ENCODE data around the gene TLR10.
"Not testable (repeated sequence)": the region's sequence is repeated elsewhere in the genome, so short reads cannot be mapped to it uniquely, and the experiment has no call there.

Gene TLR10

GRCh38 chr4:38782452-38783108 lies at the start of gene TLR10:
Gene TLR10 (minus strand): TSS chr4:38782990. CDS start chr4:38775590, 7,400 bp downstream.
- peak in 1 of 2 donors; percentile 40 for DNase-seq

GRCh38 chr4:38832206-38832605 lies 49.4 kb upstream of the TLR10 start:
- DNase-seq: no peak

- no peak for DNase-seq
Measured at GRCh38 chr4:38831653-38832052, 48.9 kb upstream of the TLR10 start.

- DNase-seq: no peak
Measured at GRCh38 chr4:38829237-38829636, 46.4 kb upstream of the TLR10 start.

GRCh38 chr4:38823766-38824165 lies 41.0 kb upstream of the TLR10 start:
- DNase-seq: no peak

- no peak for DNase-seq
Measured at GRCh38 chr4:38822748-38823303, 40.0 kb upstream of the TLR10 start.

- no peak for DNase-seq
Measured at GRCh38 chr4:38821739-38822138, 38.9 kb upstream of the TLR10 start.

GRCh38 chr4:38820329-38821061 lies 37.7 kb upstream of the TLR10 start:
- DNase-seq: no peak

GRCh38 chr4:38819569-38819968 lies 36.8 kb upstream of the TLR10 start:
- DNase-seq: no peak

- no peak for DNase-seq
Measured at GRCh38 chr4:38818441-38818976, 35.7 kb upstream of the TLR10 start.

- no peak for DNase-seq
Measured at GRCh38 chr4:38815885-38816782, 33.3 kb upstream of the TLR10 start.

GRCh38 chr4:38814386-38814785 lies 31.6 kb upstream of the TLR10 start:
- no peak for DNase-seq

- DNase-seq: no peak
Measured at GRCh38 chr4:38811297-38811696, 28.5 kb upstream of the TLR10 start.

- DNase-seq: not testable (repeated sequence)
Measured at GRCh38 chr4:38807462-38807861, 24.7 kb upstream of the TLR10 start.

- not testable (repeated sequence) for DNase-seq
Measured at GRCh38 chr4:38806251-38806650, 23.5 kb upstream of the TLR10 start.

- DNase-seq: no peak
Measured at GRCh38 chr4:38805530-38806145, 22.8 kb upstream of the TLR10 start.

- no peak for DNase-seq
Measured at GRCh38 chr4:38804654-38805295, 22.0 kb upstream of the TLR10 start, which contains the start of gene TLR1. Gene TLR1 (minus strand): TSS chr4:38804791. CDS start chr4:38798831, 5,960 bp downstream.

GRCh38 chr4:38803833-38804653 lies 21.3 kb upstream of the TLR10 start:
- peak in 1 of 2 donors; percentile 44 for DNase-seq

GRCh38 chr4:38802561-38803355 lies 20.0 kb upstream of the TLR10 start:
- DNase-seq: no peak

- DNase-seq: no peak
Measured at GRCh38 chr4:38800961-38801450, 18.2 kb upstream of the TLR10 start.
